ENCODE data around the gene PPP1R14B. TPM values are rescaled to one million over a fixed set of nuclear protein-coding genes. Genes with fewer than 3 reads are reported as not detected.

PPP1R14B gene
- total and polyA plus RNA-seq, 2 of the 13 experiments (the other 11 are each of a cell fraction or from before 2014, with no cell fraction given), result 110 to 148 TPM

DNA sequence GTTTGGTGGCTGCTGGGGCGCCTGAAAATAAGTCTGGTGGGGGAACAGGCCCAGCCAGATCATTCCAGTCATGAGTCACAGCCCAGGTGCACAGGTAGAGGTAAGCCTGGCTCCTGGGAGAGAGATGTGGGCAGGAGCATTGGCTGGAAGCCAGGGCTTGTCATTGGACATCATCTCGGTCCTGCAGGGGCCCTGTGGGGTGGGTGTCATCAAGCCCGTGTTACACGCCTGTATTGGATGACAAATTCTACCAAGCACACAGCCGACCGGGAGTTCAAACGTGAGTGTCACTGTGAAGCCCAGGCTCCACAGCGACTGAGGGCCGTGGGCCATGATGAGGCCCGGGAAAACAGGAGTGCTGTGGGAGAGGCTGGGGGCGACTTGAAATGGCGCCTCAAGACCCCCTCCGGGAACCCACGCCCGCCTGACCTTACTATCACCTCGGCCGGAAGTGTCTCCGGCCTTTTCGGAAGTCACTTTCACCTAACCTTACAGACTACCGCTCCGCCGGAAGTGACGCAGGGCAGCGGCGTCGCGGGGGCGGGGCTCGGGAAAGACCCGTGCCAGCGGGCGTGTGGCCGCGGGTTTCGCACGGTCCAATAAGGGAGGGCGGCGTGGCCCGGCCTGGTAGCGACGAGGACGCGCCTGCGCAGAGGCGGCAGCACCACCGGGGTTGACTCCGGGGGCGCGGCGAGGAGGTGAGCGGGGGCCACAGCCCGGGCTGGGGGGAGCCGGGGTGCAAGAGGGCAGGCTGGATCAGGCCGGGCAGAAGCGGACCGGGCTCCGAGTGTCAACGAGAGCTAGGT, 6.1 kb downstream of the PPP1R14B start, which contains the start of gene FKBP2 (continued):
- TF ChIP-seq, protein P1, sequence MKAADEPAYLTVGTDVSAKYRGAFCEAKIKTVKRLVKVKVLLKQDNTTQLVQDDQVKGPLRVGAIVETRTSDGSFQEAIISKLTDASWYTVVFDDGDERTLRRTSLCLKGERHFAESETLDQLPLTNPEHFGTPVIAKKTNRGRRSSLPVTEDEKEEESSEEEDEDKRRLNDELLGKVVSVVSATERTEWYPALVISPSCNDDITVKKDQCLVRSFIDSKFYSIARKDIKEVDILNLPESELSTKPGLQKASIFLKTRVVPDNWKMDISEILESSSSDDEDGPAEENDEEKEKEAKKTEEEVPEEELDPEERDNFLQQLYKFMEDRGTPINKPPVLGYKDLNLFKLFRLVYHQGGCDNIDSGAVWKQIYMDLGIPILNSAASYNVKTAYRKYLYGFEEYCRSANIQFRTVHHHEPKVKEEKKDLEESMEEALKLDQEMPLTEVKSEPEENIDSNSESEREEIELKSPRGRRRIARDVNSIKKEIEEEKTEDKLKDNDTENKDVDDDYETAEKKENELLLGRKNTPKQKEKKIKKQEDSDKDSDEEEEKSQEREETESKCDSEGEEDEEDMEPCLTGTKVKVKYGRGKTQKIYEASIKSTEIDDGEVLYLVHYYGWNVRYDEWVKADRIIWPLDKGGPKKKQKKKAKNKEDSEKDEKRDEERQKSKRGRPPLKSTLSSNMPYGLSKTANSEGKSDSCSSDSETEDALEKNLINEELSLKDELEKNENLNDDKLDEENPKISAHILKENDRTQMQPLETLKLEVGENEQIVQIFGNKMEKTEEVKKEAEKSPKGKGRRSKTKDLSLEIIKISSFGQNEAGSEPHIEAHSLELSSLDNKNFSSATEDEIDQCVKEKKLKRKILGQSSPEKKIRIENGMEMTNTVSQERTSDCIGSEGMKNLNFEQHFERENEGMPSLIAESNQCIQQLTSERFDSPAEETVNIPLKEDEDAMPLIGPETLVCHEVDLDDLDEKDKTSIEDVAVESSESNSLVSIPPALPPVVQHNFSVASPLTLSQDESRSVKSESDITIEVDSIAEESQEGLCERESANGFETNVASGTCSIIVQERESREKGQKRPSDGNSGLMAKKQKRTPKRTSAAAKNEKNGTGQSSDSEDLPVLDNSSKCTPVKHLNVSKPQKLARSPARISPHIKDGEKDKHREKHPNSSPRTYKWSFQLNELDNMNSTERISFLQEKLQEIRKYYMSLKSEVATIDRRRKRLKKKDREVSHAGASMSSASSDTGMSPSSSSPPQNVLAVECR (CRISPR knock-in tag; IDR thresholded peaks at IDR 0.05; ENCODE audit: borderline replicate concordance), result peak; percentile 79; the same call in 1 of the 2 replicates
- TF ChIP-seq SP2 (CRISPR knock-in tag; IDR thresholded peaks at IDR 0.05) (peak; percentile 79), ZMYM3 (CRISPR knock-in tag; IDR thresholded peaks at IDR 0.05) (no peak), ZIK1 (CRISPR knock-in tag; IDR thresholded peaks at IDR 0.05; ENCODE audit: borderline replicate concordance, low read depth) (no peak), ONECUT2 (CRISPR knock-in tag; IDR thresholded peaks at IDR 0.05) (no peak), KDM4B (CRISPR knock-in tag; IDR thresholded peaks at IDR 0.05) (no peak), ZNF713 (CRISPR knock-in tag; IDR thresholded peaks at IDR 0.05) (0 out of 2 replicates have a peak, but pooled peaks have one; percentile 4), RNF2 (conservative IDR thresholded peaks at IDR 0.05; ENCODE audit: low read depth) (no peak), ZNF883 (CRISPR knock-in tag; IDR thresholded peaks at IDR 0.05; ENCODE audit: not compliant biosample characterization) (peak; percentile 25), ZNF569 (CRISPR knock-in tag; IDR thresholded peaks at IDR 0.05; ENCODE audit: borderline replicate concordance) (no peak), ZNF468 (CRISPR knock-in tag; IDR thresholded peaks at IDR 0.05) (no peak), ZNF251 (CRISPR knock-in tag; IDR thresholded peaks at IDR 0.05) (no peak), ZNF782 (CRISPR knock-in tag; IDR thresholded peaks at IDR 0.05; ENCODE audit: borderline replicate concordance) (no peak; the same call in 1 of the 2 replicates)
- TF ChIP-seq, protein P2, sequence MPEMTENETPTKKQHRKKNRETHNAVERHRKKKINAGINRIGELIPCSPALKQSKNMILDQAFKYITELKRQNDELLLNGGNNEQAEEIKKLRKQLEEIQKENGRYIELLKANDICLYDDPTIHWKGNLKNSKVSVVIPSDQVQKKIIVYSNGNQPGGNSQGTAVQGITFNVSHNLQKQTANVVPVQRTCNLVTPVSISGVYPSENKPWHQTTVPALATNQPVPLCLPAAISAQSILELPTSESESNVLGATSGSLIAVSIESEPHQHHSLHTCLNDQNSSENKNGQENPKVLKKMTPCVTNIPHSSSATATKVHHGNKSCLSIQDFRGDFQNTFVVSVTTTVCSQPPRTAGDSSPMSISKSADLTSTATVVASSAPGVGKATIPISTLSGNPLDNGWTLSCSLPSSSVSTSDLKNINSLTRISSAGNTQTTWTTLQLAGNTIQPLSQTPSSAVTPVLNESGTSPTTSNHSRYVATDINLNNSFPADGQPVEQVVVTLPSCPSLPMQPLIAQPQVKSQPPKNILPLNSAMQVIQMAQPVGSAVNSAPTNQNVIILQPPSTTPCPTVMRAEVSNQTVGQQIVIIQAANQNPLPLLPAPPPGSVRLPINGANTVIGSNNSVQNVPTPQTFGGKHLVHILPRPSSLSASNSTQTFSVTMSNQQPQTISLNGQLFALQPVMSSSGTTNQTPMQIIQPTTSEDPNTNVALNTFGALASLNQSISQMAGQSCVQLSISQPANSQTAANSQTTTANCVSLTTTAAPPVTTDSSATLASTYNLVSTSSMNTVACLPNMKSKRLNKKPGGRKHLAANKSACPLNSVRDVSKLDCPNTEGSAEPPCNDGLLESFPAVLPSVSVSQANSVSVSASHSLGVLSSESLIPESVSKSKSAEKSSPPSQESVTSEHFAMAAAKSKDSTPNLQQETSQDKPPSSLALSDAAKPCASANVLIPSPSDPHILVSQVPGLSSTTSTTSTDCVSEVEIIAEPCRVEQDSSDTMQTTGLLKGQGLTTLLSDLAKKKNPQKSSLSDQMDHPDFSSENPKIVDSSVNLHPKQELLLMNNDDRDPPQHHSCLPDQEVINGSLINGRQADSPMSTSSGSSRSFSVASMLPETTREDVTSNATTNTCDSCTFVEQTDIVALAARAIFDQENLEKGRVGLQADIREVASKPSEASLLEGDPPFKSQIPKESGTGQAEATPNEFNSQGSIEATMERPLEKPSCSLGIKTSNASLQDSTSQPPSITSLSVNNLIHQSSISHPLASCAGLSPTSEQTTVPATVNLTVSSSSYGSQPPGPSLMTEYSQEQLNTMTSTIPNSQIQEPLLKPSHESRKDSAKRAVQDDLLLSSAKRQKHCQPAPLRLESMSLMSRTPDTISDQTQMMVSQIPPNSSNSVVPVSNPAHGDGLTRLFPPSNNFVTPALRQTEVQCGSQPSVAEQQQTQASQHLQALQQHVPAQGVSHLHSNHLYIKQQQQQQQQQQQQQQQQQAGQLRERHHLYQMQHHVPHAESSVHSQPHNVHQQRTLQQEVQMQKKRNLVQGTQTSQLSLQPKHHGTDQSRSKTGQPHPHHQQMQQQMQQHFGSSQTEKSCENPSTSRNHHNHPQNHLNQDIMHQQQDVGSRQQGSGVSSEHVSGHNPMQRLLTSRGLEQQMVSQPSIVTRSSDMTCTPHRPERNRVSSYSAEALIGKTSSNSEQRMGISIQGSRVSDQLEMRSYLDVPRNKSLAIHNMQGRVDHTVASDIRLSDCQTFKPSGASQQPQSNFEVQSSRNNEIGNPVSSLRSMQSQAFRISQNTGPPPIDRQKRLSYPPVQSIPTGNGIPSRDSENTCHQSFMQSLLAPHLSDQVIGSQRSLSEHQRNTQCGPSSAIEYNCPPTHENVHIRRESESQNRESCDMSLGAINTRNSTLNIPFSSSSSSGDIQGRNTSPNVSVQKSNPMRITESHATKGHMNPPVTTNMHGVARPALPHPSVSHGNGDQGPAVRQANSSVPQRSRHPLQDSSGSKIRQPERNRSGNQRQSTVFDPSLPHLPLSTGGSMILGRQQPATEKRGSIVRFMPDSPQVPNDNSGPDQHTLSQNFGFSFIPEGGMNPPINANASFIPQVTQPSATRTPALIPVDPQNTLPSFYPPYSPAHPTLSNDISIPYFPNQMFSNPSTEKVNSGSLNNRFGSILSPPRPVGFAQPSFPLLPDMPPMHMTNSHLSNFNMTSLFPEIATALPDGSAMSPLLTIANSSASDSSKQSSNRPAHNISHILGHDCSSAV (CRISPR knock-in tag; IDR thresholded peaks at IDR 0.05; ENCODE audit: borderline replicate concordance), result peak; percentile 10; the same call in 1 of the 2 replicates
- TF ChIP-seq, protein P3, sequence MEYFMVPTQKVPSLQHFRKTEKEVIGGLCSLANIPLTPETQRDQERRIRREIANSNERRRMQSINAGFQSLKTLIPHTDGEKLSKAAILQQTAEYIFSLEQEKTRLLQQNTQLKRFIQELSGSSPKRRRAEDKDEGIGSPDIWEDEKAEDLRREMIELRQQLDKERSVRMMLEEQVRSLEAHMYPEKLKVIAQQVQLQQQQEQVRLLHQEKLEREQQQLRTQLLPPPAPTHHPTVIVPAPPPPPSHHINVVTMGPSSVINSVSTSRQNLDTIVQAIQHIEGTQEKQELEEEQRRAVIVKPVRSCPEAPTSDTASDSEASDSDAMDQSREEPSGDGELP (IDR thresholded peaks at IDR 0.05; ENCODE audit: borderline replicate concordance, low read depth), result peak; percentile 10; the same call in 1 of the 2 replicates

Measured in HepG2 (cell line).